Parathyroid adenoma (tissue), 2 donors: Measurements from ENCODE around the gene DNAJC27.

Experiments used
- H2AFZ ChIP-seq: fragments of 300-600 bp; sonication (generic); one replicate; pipeline ENCODE4 v1.7.0; 2017; ENCODE audit warnings: antibody characterized with exemption, mild to moderate bottlenecking
- H3K27ac ChIP-seq: fragments of 300-600 bp; sonication (generic); one replicate; pipeline ENCODE4 v1.7.0; 2017
- H3K27me3 ChIP-seq: fragments of 300-600 bp; sonication (generic); one replicate; pipeline ENCODE4 v1.7.0; 2017; ENCODE audit warnings: low read length; ENCODE audit not compliant: control insufficient read depth, insufficient read depth
- H3K36me3 ChIP-seq: fragments of 300-600 bp; sonication (generic); one replicate; pipeline ENCODE4 v1.7.0; 2017; ENCODE audit warnings: low read length; ENCODE audit not compliant: control insufficient read depth, insufficient read depth
- H3K4me1 ChIP-seq: fragments of 300-600 bp; sonication (generic); one replicate; pipeline ENCODE4 v1.7.0; 2017; ENCODE audit warnings: control low read depth
- H3K4me2 ChIP-seq: fragments of 300-600 bp; sonication (generic); one replicate; pipeline ENCODE4 v1.7.0; 2017; ENCODE audit warnings: low read length
- H3K4me3 ChIP-seq: fragments of 300-600 bp; sonication (generic); one replicate; pipeline ENCODE4 v1.7.0; 2017; ENCODE audit warnings: low read depth, low read length
- H3K79me2 ChIP-seq: fragments of 300-600 bp; sonication (generic); one replicate; pipeline ENCODE4 v1.7.0; 2017; ENCODE audit warnings: control low read depth
- H3K9ac ChIP-seq: fragments of 300-600 bp; sonication (generic); one replicate; pipeline ENCODE4 v1.7.0; 2017; ENCODE audit warnings: mild to moderate bottlenecking
- H3K9me3 ChIP-seq: fragments of 300-600 bp; sonication (generic); one replicate; pipeline ENCODE4 v1.7.0; 2017; ENCODE audit warnings: low read length; ENCODE audit not compliant: control insufficient read depth
- TF ChIP-seq, protein P1 (sequence below): fragments of 300-600 bp; sonication (generic); IDR thresholded peaks from one replicate; pipeline ENCODE4 v1.7.0; 2017; ENCODE audit warnings: antibody characterized with exemption, mild to moderate bottlenecking
- donor health status: primary hyperparathyroidism.

The DNAJC27 gene

DNA sequence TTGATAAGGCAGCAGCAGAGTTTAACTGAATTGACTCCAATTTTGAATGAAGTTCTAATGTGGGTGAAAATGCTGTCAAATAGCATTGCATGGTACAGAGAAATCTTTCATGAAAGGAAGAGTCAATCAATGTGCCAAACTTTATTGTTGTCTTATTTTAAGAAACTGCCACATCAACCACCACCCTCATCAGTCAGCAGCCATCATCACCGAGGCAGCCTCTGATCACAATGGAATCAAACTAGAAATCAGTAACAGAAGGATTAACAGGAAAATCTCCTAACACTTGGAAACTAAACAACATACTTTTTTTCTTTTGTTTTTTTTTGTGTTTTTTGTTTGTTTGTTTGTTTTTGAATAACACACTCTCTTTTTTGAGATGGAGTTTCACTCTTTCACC lies 9.9 kb downstream of the DNAJC27 start:
- TF ChIP-seq, protein P1, sequence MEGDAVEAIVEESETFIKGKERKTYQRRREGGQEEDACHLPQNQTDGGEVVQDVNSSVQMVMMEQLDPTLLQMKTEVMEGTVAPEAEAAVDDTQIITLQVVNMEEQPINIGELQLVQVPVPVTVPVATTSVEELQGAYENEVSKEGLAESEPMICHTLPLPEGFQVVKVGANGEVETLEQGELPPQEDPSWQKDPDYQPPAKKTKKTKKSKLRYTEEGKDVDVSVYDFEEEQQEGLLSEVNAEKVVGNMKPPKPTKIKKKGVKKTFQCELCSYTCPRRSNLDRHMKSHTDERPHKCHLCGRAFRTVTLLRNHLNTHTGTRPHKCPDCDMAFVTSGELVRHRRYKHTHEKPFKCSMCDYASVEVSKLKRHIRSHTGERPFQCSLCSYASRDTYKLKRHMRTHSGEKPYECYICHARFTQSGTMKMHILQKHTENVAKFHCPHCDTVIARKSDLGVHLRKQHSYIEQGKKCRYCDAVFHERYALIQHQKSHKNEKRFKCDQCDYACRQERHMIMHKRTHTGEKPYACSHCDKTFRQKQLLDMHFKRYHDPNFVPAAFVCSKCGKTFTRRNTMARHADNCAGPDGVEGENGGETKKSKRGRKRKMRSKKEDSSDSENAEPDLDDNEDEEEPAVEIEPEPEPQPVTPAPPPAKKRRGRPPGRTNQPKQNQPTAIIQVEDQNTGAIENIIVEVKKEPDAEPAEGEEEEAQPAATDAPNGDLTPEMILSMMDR: no peak

DNA sequence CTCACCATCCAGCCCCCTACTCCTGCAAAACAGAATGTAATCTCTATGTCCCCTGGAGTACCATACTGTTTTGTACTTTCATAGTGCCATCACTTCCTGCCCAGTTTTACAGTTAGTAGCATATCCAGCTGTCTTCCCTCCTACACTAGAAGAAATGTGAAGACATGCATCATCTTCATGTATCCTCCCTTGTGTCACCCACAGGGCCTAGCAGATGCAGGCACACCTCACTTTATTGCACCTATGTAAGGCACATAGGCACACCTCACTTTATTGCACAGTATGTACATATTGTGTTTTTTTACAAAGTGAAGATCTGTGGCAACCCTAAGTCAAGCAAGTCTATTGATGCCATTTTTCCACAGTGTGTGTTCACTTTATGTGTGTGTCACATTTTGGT lies 12.0 kb downstream of the DNAJC27 start:
- Histone ChIP-seq H3K4me1 (no peaks in the 10 kb centered on the region), H2AFZ (no peak overlapping the region), H3K4me3 (no peak overlapping the region), H3K4me2 (no peak overlapping the region), H3K36me3 (no peaks in the 10 kb centered on the region), H3K9me3 (no peaks in the 10 kb centered on the region), H3K79me2 (peaks cover 5% of the 10 kb centered on the region), H3K9ac (no peak overlapping the region), H3K27ac (no peak overlapping the region), H3K27me3 (no peaks in the 10 kb centered on the region)
- TF ChIP-seq, protein P1: no peak

More for the DNA sequence above, 9.9 kb downstream of the DNAJC27 start:
- no peak overlapping the region for H3K4me3 ChIP-seq
- H3K9ac ChIP-seq: no peak overlapping the region
- no peak overlapping the region for H3K27ac ChIP-seq
- H2AFZ ChIP-seq: no peak overlapping the region
- H3K4me2 ChIP-seq: no peak overlapping the region
- no peaks in the 10 kb centered on the region for H3K4me1 ChIP-seq
- no peaks in the 10 kb centered on the region for H3K9me3 ChIP-seq
- H3K79me2 ChIP-seq: peaks cover 11% of the 10 kb centered on the region
- H3K36me3 ChIP-seq: no peaks in the 10 kb centered on the region
- H3K27me3 ChIP-seq: no peaks in the 10 kb centered on the region

DNA sequence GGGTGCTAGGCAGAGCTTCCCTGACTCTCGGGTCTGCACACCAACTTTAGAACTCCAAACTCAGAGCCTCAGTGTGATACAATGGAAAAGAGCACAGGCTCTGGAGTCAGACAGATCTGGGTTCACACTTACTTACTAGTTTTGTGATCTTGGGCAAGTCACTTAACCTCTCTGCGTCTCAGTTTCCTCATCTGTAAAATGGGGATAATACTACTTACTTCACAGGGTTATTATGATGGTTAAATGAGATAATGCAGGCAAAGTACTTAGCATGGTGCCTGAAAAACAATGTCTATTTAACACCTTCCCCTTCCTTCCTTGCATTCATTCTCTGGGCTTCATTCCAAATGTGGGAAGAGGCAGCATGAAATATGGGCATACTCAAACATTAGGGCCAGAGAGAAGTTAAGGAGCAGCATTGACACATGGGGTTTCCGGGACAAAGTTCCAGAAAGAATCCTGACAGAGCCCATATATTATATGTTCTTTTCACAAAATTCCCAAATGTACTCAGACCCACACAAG lies 13.3 kb downstream of the DNAJC27 start:
- H2AFZ ChIP-seq: no peak overlapping the region
- H3K4me3 ChIP-seq: no peak overlapping the region
- no peak overlapping the region for H3K27ac ChIP-seq
- TF ChIP-seq, protein P1: no peak
- H3K4me2 ChIP-seq: no peak overlapping the region
- no peaks in the 10 kb centered on the region for H3K4me1 ChIP-seq
- no peaks in the 10 kb centered on the region for H3K9me3 ChIP-seq
- no peak overlapping the region for H3K9ac ChIP-seq
- no peaks in the 10 kb centered on the region for H3K27me3 ChIP-seq
- no peaks in the 10 kb centered on the region for H3K36me3 ChIP-seq
- peaks cover 2% of the 10 kb centered on the region for H3K79me2 ChIP-seq

DNA sequence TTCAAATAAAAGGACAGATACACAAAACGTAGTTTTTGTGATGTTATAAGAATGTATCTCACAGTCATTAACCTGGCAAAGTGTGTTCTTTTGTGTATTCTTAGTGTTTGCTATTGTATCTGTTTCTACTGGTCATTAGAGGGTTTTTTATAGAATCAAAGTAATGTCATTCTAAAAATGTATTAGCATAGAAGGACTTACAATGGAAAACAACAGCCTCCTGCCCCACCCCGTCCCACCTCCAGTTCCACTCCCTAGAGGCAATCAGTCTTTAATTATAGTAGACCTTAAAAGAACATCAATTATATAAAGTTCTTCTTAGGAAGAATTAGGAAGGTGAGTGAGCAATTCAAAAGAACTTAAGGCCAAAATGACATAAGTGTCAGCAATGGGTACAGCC lies 13.8 kb downstream of the DNAJC27 start:
- H2AFZ ChIP-seq: no peak overlapping the region
- no peaks in the 10 kb centered on the region for H3K4me1 ChIP-seq
- H3K9ac ChIP-seq: no peak overlapping the region
- H3K27me3 ChIP-seq: no peaks in the 10 kb centered on the region
- no peaks in the 10 kb centered on the region for H3K36me3 ChIP-seq
- H3K4me3 ChIP-seq: no peak overlapping the region
- TF ChIP-seq, protein P1: no peak
- no peaks in the 10 kb centered on the region for H3K9me3 ChIP-seq
- no peak overlapping the region for H3K27ac ChIP-seq
- H3K79me2 ChIP-seq: no peaks in the 10 kb centered on the region
- H3K4me2 ChIP-seq: no peak overlapping the region

DNA sequence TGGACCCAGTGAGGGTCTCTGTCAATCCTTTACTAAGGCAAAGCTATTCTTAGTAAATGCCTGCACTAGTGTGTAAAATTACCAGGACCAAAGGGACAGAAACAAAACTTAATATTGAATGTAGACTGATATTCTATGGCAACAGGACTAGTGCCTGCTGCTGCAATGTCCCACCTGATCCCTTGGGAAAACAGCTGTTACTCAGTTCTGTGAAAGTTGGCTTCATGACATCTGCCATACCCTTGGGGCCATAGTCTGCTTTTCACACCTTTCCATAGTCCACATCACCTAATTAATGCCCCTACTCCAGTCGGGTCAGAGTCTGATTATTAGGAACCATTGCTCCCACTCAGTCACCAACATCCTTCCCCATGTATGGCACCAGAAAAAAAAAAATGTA lies 14.5 kb downstream of the DNAJC27 start:
- no peak overlapping the region for H3K9ac ChIP-seq
- H3K27ac ChIP-seq: no peak overlapping the region
- H3K4me3 ChIP-seq: no peak overlapping the region
- H3K4me1 ChIP-seq: no peaks in the 10 kb centered on the region
- H3K79me2 ChIP-seq: no peaks in the 10 kb centered on the region
- H3K4me2 ChIP-seq: no peak overlapping the region
- no peaks in the 10 kb centered on the region for H3K36me3 ChIP-seq
- H2AFZ ChIP-seq: no peak overlapping the region
- no peaks in the 10 kb centered on the region for H3K27me3 ChIP-seq
- H3K9me3 ChIP-seq: no peaks in the 10 kb centered on the region
- TF ChIP-seq, protein P1: no peak
